Nephron progenitor cell (in vitro differentiated cells): ENCODE measurements around the gene STT3B.
A peak's percentile ranks its signal among the peaks of the same experiment; 100 is the strongest.

Experiments used
- DNase-seq: peaks from one replicate; pipeline ENCODE4 v3.0.0; 2021
- H3K27ac Mint-ChIP-seq: 2 replicates; pipeline ENCODE4 v1.8.0; 2021; ENCODE audit warnings: mild to moderate bottlenecking, moderate library complexity, mixed read lengths
- H3K27me3 Mint-ChIP-seq: 2 replicates; pipeline ENCODE4 v1.8.0; 2021; ENCODE audit warnings: mild to moderate bottlenecking, low read depth, mixed read lengths; ENCODE audit not compliant: poor library complexity
- H3K36me3 Mint-ChIP-seq: 2 replicates; pipeline ENCODE4 v1.8.0; 2021; ENCODE audit warnings: low read depth, mixed read lengths
- H3K4me1 Mint-ChIP-seq: 2 replicates; pipeline ENCODE4 v1.8.0; 2021; ENCODE audit warnings: mixed read lengths
- H3K4me3 Mint-ChIP-seq: 2 replicates; pipeline ENCODE4 v1.8.0; 2021; ENCODE audit warnings: mild to moderate bottlenecking, moderate library complexity, mixed read lengths
- H3K9me3 Mint-ChIP-seq: 2 replicates; pipeline ENCODE4 v1.8.0; 2021; ENCODE audit warnings: mild to moderate bottlenecking, moderate library complexity, mixed read lengths
- CTCF ChIP-seq: fragments of 200-600 bp; sonication (generic); IDR thresholded peaks from 2 replicates; pipeline ENCODE4 v1.5.0; 2021; ENCODE audit warnings: antibody characterized with exemption

Gene STT3B

GRCh38 chr3:31532587-31533168 is at the start of gene STT3B:
Gene STT3B, plus strand, starts transcription at chr3:31532925. Its CDS starts 74 bp downstream, at chr3:31532999.
- peaks cover 30% of the 10 kb centered on the region for H3K4me1 Mint-ChIP-seq
- peaks cover 4% of the 10 kb centered on the region for H3K36me3 Mint-ChIP-seq
- TF ChIP-seq CTCF: no peak
- no peak for DNase-seq
- no peaks in the 10 kb centered on the region for H3K27me3 Mint-ChIP-seq
- H3K4me3 Mint-ChIP-seq: no peak within 1 kb of the TSS
- peak within 1 kb of the TSS; percentile 100 for H3K27ac Mint-ChIP-seq
- no peaks in the 10 kb centered on the region for H3K9me3 Mint-ChIP-seq

- Mint-ChIP-seq H3K4me3 (no peak overlapping the region), H3K27ac (no peak overlapping the region), H3K27me3 (peaks cover 3% of the 10 kb centered on the region), H3K36me3 (no peaks in the 10 kb centered on the region), H3K4me1 (peaks cover 5% of the 10 kb centered on the region), H3K9me3 (peaks cover 14% of the 10 kb centered on the region)
- no peak for TF ChIP-seq CTCF
- no peak for DNase-seq
Observed at GRCh38 chr3:31483776-31484175, 48.9 kb upstream of the STT3B start.

- peaks cover 5% of the 10 kb centered on the region for H3K4me1 Mint-ChIP-seq
- no peak overlapping the region for H3K4me3 Mint-ChIP-seq
- no peak for DNase-seq
- no peaks in the 10 kb centered on the region for H3K27me3 Mint-ChIP-seq
- peaks cover 9% of the 10 kb centered on the region for H3K9me3 Mint-ChIP-seq
- H3K27ac Mint-ChIP-seq: no peak overlapping the region
- no peaks in the 10 kb centered on the region for H3K36me3 Mint-ChIP-seq
- no peak for TF ChIP-seq CTCF
Observed at GRCh38 chr3:31485196-31485595, 47.5 kb upstream of the STT3B start.

- Mint-ChIP-seq H3K27ac (no peak overlapping the region), H3K36me3 (no peaks in the 10 kb centered on the region), H3K4me1 (peaks cover 5% of the 10 kb centered on the region), H3K4me3 (no peak overlapping the region), H3K27me3 (no peaks in the 10 kb centered on the region), H3K9me3 (peaks cover 9% of the 10 kb centered on the region)
- TF ChIP-seq CTCF: no peak
- DNase-seq: no peak
Observed at GRCh38 chr3:31486865-31487533, 45.7 kb upstream of the STT3B start.

GRCh38 chr3:31488475-31489017 is 44.2 kb upstream of the STT3B start:
- Mint-ChIP-seq H3K27me3 (no peaks in the 10 kb centered on the region), H3K4me1 (peaks cover 5% of the 10 kb centered on the region), H3K27ac (no peak overlapping the region), H3K9me3 (peaks cover 15% of the 10 kb centered on the region), H3K36me3 (no peaks in the 10 kb centered on the region), H3K4me3 (no peak overlapping the region)
- no peak for TF ChIP-seq CTCF
- DNase-seq: no peak
